HepG2 (cell line): Measurements from ENCODE around the gene KLB. TPM values are rescaled to one million over a fixed set of nuclear protein-coding genes. Genes with fewer than 3 reads are reported as not detected.

ENCODE experiments used
- AFF4 ChIP-seq: sonication (generic); formaldehyde crosslinking; IDR thresholded peaks from 2 replicates; pipeline ENCODE4 v1.4.0; 2020; ENCODE audit warnings: missing genetic modification reagents
- ATAD3A ChIP-seq: sonication (generic); formaldehyde crosslinking; IDR thresholded peaks from 2 replicates; pipeline ENCODE4 v1.4.0; 2020; ENCODE audit warnings: missing genetic modification reagents
- BATF2 ChIP-seq: sonication (generic); formaldehyde crosslinking; IDR thresholded peaks from 2 replicates; pipeline ENCODE4 v1.8.0; 2022; ENCODE audit warnings: mild to moderate bottlenecking, missing genetic modification reagents, moderate library complexity
- CREM ChIP-seq, 2 experiments: sonication (generic) in 1 of 2; formaldehyde crosslinking in 1 of 2; IDR thresholded peaks; 2 replicates each; pipeline versions ENCODE4 v1.4.0 to v1.6.1; 2016 to 2020; ENCODE audit warnings: antibody characterized with exemption in 1 of 2, mild to moderate bottlenecking in 1 of 2, missing genetic modification reagents in 1 of 2
- IKZF5 ChIP-seq: IDR thresholded peaks from 2 replicates; pipeline ENCODE4 v1.6.1; 2018; ENCODE audit warnings: missing genetic modification reagents, mild to moderate bottlenecking, missing compliant biosample characterization
- JDP2 ChIP-seq: sonication (generic); formaldehyde crosslinking; IDR thresholded peaks from 2 replicates; pipeline ENCODE4 v1.8.1; 2022; ENCODE audit warnings: missing genetic modification reagents, borderline replicate concordance
- KLF11 ChIP-seq: IDR thresholded peaks from 2 replicates; pipeline ENCODE4 v1.6.1; 2016; ENCODE audit warnings: missing compliant biosample characterization
- MAF1 ChIP-seq: sonication (generic); formaldehyde crosslinking; IDR thresholded peaks from 2 replicates; pipeline ENCODE4 v1.5.0; 2020; ENCODE audit warnings: missing genetic modification reagents, borderline replicate concordance
- MAZ ChIP-seq, 2 experiments: sonication (generic) in 1 of 2; formaldehyde crosslinking in 1 of 2; IDR thresholded peaks; 2 replicates each; pipeline versions ENCODE4 v1.5.0 to v1.6.1; 2012 to 2020; ENCODE audit warnings: low read depth in 2 of 2, mild to moderate bottlenecking in 2 of 2, borderline replicate concordance in 1 of 2, improper control_type of control experiment in 1 of 2, low read length in 1 of 2, missing genetic modification reagents in 1 of 2, moderate library complexity in 1 of 2
- MED13 ChIP-seq: sonication (generic); formaldehyde crosslinking; IDR thresholded peaks from 2 replicates; pipeline ENCODE4 v1.5.0; 2020; ENCODE audit warnings: missing genetic modification reagents
- MED8 ChIP-seq: sonication (generic); formaldehyde crosslinking; IDR thresholded peaks from 2 replicates; pipeline ENCODE4 v1.8.1; 2023; ENCODE audit warnings: mild to moderate bottlenecking, missing genetic modification reagents; ENCODE audit not compliant: insufficient replicate concordance
- REPIN1 ChIP-seq: sonication (generic); formaldehyde crosslinking; IDR thresholded peaks from 2 replicates; pipeline ENCODE4 v1.8.0; 2022; ENCODE audit warnings: missing genetic modification reagents, low read depth, mild to moderate bottlenecking, borderline replicate concordance
- SNAI1 ChIP-seq: sonication (generic); formaldehyde crosslinking; IDR thresholded peaks from 2 replicates; pipeline ENCODE4 v1.5.0; 2020; ENCODE audit warnings: mild to moderate bottlenecking, missing genetic modification reagents, borderline replicate concordance
- SSRP1 ChIP-seq: IDR thresholded peaks from 2 replicates; pipeline ENCODE4 v1.6.1; 2016; ENCODE audit warnings: control low read depth
- TOE1 ChIP-seq: sonication (generic); formaldehyde crosslinking; IDR thresholded peaks from 2 replicates; pipeline ENCODE4 v1.4.0; 2020; ENCODE audit warnings: mild to moderate bottlenecking, missing genetic modification reagents
- ZBTB37 ChIP-seq: sonication (generic); formaldehyde crosslinking; IDR thresholded peaks from 2 replicates; pipeline ENCODE4 v1.4.0; 2020; ENCODE audit warnings: mild to moderate bottlenecking, missing genetic modification reagents
- ZNF251 ChIP-seq: sonication (generic); formaldehyde crosslinking; IDR thresholded peaks from 2 replicates; pipeline ENCODE4 v1.9.0; 2021; ENCODE audit warnings: mild to moderate bottlenecking, missing genetic modification reagents
- ZNF354B ChIP-seq: sonication (generic); formaldehyde crosslinking; IDR thresholded peaks from 2 replicates; pipeline ENCODE4 v1.8.0; 2022; ENCODE audit warnings: mild to moderate bottlenecking, missing genetic modification reagents
- ZNF563 ChIP-seq: sonication (generic); formaldehyde crosslinking; IDR thresholded peaks from 2 replicates; pipeline ENCODE4 v1.8.0; 2022; ENCODE audit warnings: mild to moderate bottlenecking, moderate library complexity, missing genetic modification reagents
- ZNF792 ChIP-seq: IDR thresholded peaks from 2 replicates; pipeline ENCODE4 v1.6.1; 2016
- ZNF883 ChIP-seq: sonication (generic); formaldehyde crosslinking; IDR thresholded peaks from 2 replicates; pipeline ENCODE4 v1.5.1; 2020; ENCODE audit warnings: mild to moderate bottlenecking, missing genetic modification reagents; ENCODE audit errors: not compliant biosample characterization
- polyA plus RNA-seq, 8 experiments: library from polyadenylated mRNA; depleted of rRNA in 3 of 8; stranded (reverse) in 7 of 8; unstranded in 1 of 8; fragments of >200 nt; fragmentation: Illumina TruSeq in 4 of 8; extraction: Trizol in 4 of 8; gene quantifications; 2 replicates each; pipeline versions ENCODE4 v1.2.1 to v1.2.3, GENCODE V29; 2011 to 2016; ENCODE audit warnings: low read depth in 4 of 8, missing spikeins in 1 of 8, mixed read lengths in 1 of 8; ENCODE audit not compliant: insufficient read depth in 1 of 8
- total RNA-seq, 5 experiments: library from RNA; depleted of rRNA; stranded (reverse); fragments of >200 nt; fragmentation: Illumina TruSeq; extraction: Trizol; gene quantifications; 2 replicates each; pipeline ENCODE4 v1.2.3, GENCODE V29; 2016; ENCODE audit warnings: low read depth in 1 of 5

The KLB gene
- total and polyA plus RNA-seq, 2 of the 13 experiments (the other 11 are each of a cell fraction or from before 2014, with no cell fraction given), result 25.3 to 82.0 TPM

DNA sequence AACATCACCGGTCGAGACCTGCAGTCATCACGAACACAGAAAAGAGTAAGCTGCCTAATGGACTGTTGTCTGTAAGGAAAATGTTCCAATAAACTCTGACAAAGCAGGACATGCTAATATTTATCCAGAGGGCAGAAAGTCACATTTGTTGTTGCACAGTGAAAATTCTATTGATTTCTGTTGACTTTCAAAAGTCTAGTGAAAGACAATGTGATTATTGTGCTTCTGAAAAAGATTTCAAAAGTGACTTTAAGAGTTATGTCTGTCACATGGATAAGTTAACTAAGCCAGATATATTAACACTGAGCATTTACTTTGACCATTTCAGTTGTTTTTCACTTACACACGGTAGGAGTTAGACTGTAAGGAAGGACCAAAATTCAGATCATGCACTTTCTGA lies 31.3 kb upstream of the KLB start (continued):
- TF ChIP-seq MAF1 (CRISPR knock-in tag), result no peak
- TF ChIP-seq SNAI1 (CRISPR knock-in tag), result no peak
- no peak for TF ChIP-seq ZNF563 (CRISPR knock-in tag)
- TF ChIP-seq ZBTB37 (CRISPR knock-in tag), result no peak
- TF ChIP-seq BATF2 (CRISPR knock-in tag), result no peak
- TF ChIP-seq MED13 (CRISPR knock-in tag), result no peak
- no peak for TF ChIP-seq MED8
- TF ChIP-seq ZNF354B (CRISPR knock-in tag), result no peak
- peak; percentile 47; the same call in 1 of the 2 replicates for TF ChIP-seq TOE1 (CRISPR knock-in tag)
- TF ChIP-seq KLF11 (CRISPR knock-in tag), result no peak
- TF ChIP-seq ZNF883 (CRISPR knock-in tag), result no peak
- no peak for TF ChIP-seq AFF4
- 0 out of 2 replicates have a peak, but pooled peaks have one; percentile 40 for TF ChIP-seq IKZF5 (CRISPR knock-in tag)
- peak; percentile 69; the same call in 1 of the 2 replicates for TF ChIP-seq CREM (IDR thresholded peaks at IDR 0.05)
- TF ChIP-seq CREM (CRISPR knock-in tag; IDR thresholded peaks at IDR 0.05), result no peak
- TF ChIP-seq SSRP1 (CRISPR knock-in tag), result no peak
- no peak for TF ChIP-seq ATAD3A (CRISPR knock-in tag)
- no peak for TF ChIP-seq ZNF251
- TF ChIP-seq JDP2 (CRISPR knock-in tag), result no peak
- TF ChIP-seq MAZ (IDR thresholded peaks at IDR 0.05; ENCODE audit: borderline replicate concordance, low read depth, low read length), result no peak
- TF ChIP-seq MAZ (CRISPR knock-in tag; IDR thresholded peaks at IDR 0.05; ENCODE audit: low read depth), result no peak
- TF ChIP-seq ZNF792, result 0 out of 2 replicates have a peak, but pooled peaks have one; percentile 32
- TF ChIP-seq REPIN1 (CRISPR knock-in tag), result no peak; the same call in 1 of the 2 replicates
